GM23338 (cell line): ENCODE data around the gene TBCD. TPM values are rescaled to one million over a fixed set of nuclear protein-coding genes. Genes with fewer than 3 reads are reported as not detected.

Source experiments
- ATAC-seq: fragments of 200-7000 bp; cut with Tn5 transposase; 3 replicates; pipeline ENCODE4 v1.9.1; 2020
- DNase-seq: peaks from one replicate; pipeline ENCODE4 v3.0.0-alpha.2; 2015; ENCODE audit warnings: low spot score
- H2AFZ ChIP-seq: fragments of 200-600 bp; sonication (generic); 2 replicates; pipeline ENCODE4 v1.8.0; 2016; ENCODE audit warnings: antibody characterized with exemption, mild to moderate bottlenecking, moderate library complexity
- H3F3A ChIP-seq: fragments of 200-600 bp; sonication (generic); replicated peaks from 2 replicates; pipeline ENCODE4 v1.8.0; 2017; ENCODE audit warnings: antibody characterized with exemption, mixed run types, low read depth
- H3K27ac ChIP-seq: fragments of 200-600 bp; sonication (generic); 2 replicates; pipeline ENCODE4 v1.6.1; 2016; ENCODE audit warnings: low read depth
- H3K27me3 ChIP-seq: fragments of 200-600 bp; sonication (generic); 2 replicates; pipeline ENCODE4 v1.8.0; 2016; ENCODE audit warnings: mild to moderate bottlenecking, mixed run types, moderate library complexity; ENCODE audit not compliant: insufficient read depth
- H3K36me3 ChIP-seq: fragments of 200-600 bp; sonication (generic); 2 replicates; pipeline ENCODE4 v1.8.0; 2016; ENCODE audit warnings: mild to moderate bottlenecking; ENCODE audit not compliant: insufficient read depth
- H3K4me1 ChIP-seq: fragments of 200-600 bp; sonication (generic); 2 replicates; pipeline ENCODE4 v1.8.0; 2016; ENCODE audit warnings: mild to moderate bottlenecking, moderate library complexity; ENCODE audit not compliant: insufficient read depth
- H3K4me2 ChIP-seq: fragments of 200-600 bp; sonication (generic); 2 replicates; pipeline ENCODE4 v1.7.1; 2017; ENCODE audit warnings: mixed run types
- H3K4me3 ChIP-seq: fragments of 200-600 bp; sonication (generic); 2 replicates; pipeline ENCODE4 v1.6.1; 2016; ENCODE audit warnings: mixed run types
- H3K79me2 ChIP-seq: fragments of 200-600 bp; sonication (generic); replicated peaks from 2 replicates; pipeline ENCODE4 v1.8.0; 2017; ENCODE audit warnings: mild to moderate bottlenecking; ENCODE audit not compliant: insufficient read depth
- H3K9me2 ChIP-seq: fragments of 200-600 bp; sonication (generic); 2 replicates; pipeline ENCODE4 v1.8.0; 2017; ENCODE audit not compliant: insufficient read depth
- H4K20me1 ChIP-seq: fragments of 200-600 bp; sonication (generic); replicated peaks from 2 replicates; pipeline ENCODE4 v1.8.0; 2017; ENCODE audit warnings: mild to moderate bottlenecking; ENCODE audit not compliant: insufficient read depth
- H3K27ac Mint-ChIP-seq: 2 replicates; pipeline ENCODE4 v1.8.0; 2020; ENCODE audit warnings: inconsistent platforms, mild to moderate bottlenecking, moderate library complexity, mixed read lengths
- H3K27me3 Mint-ChIP-seq: 3 replicates; pipeline ENCODE4 v1.8.0; 2022; ENCODE audit warnings: low read depth, mild to moderate bottlenecking, moderate library complexity, mixed read lengths, inconsistent platforms; ENCODE audit not compliant: insufficient read depth, poor library complexity
- H3K36me3 Mint-ChIP-seq: 3 replicates; pipeline ENCODE4 v1.8.0; 2021; ENCODE audit warnings: low read depth, mild to moderate bottlenecking, inconsistent platforms, moderate library complexity, mixed read lengths
- H3K4me1 Mint-ChIP-seq: 3 replicates; pipeline ENCODE4 v1.8.0; 2020; ENCODE audit warnings: mild to moderate bottlenecking, inconsistent platforms, mixed read lengths
- H3K4me3 Mint-ChIP-seq: 3 replicates; pipeline ENCODE4 v1.8.0; 2021; ENCODE audit warnings: moderate library complexity, mild to moderate bottlenecking, inconsistent platforms, mixed read lengths
- H3K9me3 Mint-ChIP-seq: 3 replicates; pipeline ENCODE4 v1.8.0; 2020; ENCODE audit warnings: moderate library complexity, mild to moderate bottlenecking, inconsistent platforms, mixed read lengths
- CREB1 ChIP-seq: fragments of 250-450 bp; sonication (Bioruptor Pico); IDR thresholded peaks from 2 replicates; pipeline ENCODE4 v1.5.0; 2020; ENCODE audit warnings: low read depth, mild to moderate bottlenecking, moderate library complexity
- EZH2 ChIP-seq: fragments of 200-600 bp; sonication (generic); IDR thresholded peaks from one replicate; pipeline ENCODE4 v1.8.0; 2017; ENCODE audit warnings: antibody characterized with exemption, mild to moderate bottlenecking, low read depth; ENCODE audit not compliant: unreplicated experiment
- EZH2phosphoT487 ChIP-seq: fragments of 200-600 bp; sonication (generic); IDR thresholded peaks from one replicate; pipeline ENCODE4 v1.8.1; 2018; ENCODE audit warnings: antibody characterized with exemption; ENCODE audit not compliant: unreplicated experiment
- JUNB ChIP-seq: IDR thresholded peaks from one replicate; pipeline ENCODE4 v1.6.1; 2016; ENCODE audit warnings: antibody characterized with exemption; ENCODE audit not compliant: unreplicated experiment
- NANOG ChIP-seq: IDR thresholded peaks from 2 replicates; pipeline ENCODE4 v1.6.1; 2016; ENCODE audit warnings: antibody characterized with exemption, borderline replicate concordance
- POLR2AphosphoS5 ChIP-seq: IDR thresholded peaks from 2 replicates; pipeline ENCODE4 v1.6.1; 2016; ENCODE audit warnings: antibody characterized with exemption, low read depth
- STAT1 ChIP-seq: IDR thresholded peaks from one replicate; pipeline ENCODE4 v1.6.1; 2016; ENCODE audit warnings: antibody characterized with exemption; ENCODE audit not compliant: unreplicated experiment
- ZNF114 ChIP-seq: fragments of 250-450 bp; sonication (Bioruptor Pico); IDR thresholded peaks from 2 replicates; pipeline ENCODE4 v1.5.0; 2020; ENCODE audit warnings: mild to moderate bottlenecking, moderate library complexity
- ZNF331 ChIP-seq: fragments of 250-450 bp; sonication (Bioruptor Pico); IDR thresholded peaks from 2 replicates; pipeline ENCODE4 v1.5.0; 2020; ENCODE audit warnings: low read depth, mild to moderate bottlenecking, moderate library complexity
- polyA plus RNA-seq: library from polyadenylated mRNA; unstranded; fragments of >200 nt; fragmentation: Nextera tagmentation; extraction: Ambion mirVana; gene quantifications from 2 replicates; pipeline ENCODE4 v1.2.1, GENCODE V29; 2016
- total RNA-seq: library from RNA; depleted of rRNA; stranded (reverse); fragments of >200 nt; shearing (Covaris generic); gene quantifications from 2 replicates; pipeline ENCODE4 v1.2.3, GENCODE V29; 2014
- TF ChIP-seq, protein P1 (sequence below): IDR thresholded peaks from one replicate; pipeline ENCODE4 v1.6.1; 2018; ENCODE audit warnings: antibody characterized with exemption; ENCODE audit not compliant: unreplicated experiment
- TF ChIP-seq, protein P2 (sequence below), 2 experiments: fragments of 200-600 bp in 1 of 2; sonication (generic) in 1 of 2; conservative IDR thresholded peaks; 2 replicates each; pipeline versions ENCODE4 v1.5.1 to v1.6.1; 2016 to 2017; ENCODE audit warnings: antibody characterized with exemption in 2 of 2, low read depth in 2 of 2, mild to moderate bottlenecking in 2 of 2, moderate library complexity in 1 of 2
- TF ChIP-seq, protein P3 (sequence below): fragments of 250-450 bp; sonication (Bioruptor Pico); IDR thresholded peaks from 2 replicates; pipeline ENCODE4 v1.5.0; 2020; ENCODE audit warnings: mild to moderate bottlenecking, moderate library complexity
- TF ChIP-seq, protein P4 (sequence below): IDR thresholded peaks from 2 replicates; pipeline ENCODE4 v1.6.1; 2016; ENCODE audit warnings: antibody characterized with exemption

TBCD gene
- total and polyA plus RNA-seq, 2 experiments from 2014 or later = 75.0 to 116 TPM

DNA sequence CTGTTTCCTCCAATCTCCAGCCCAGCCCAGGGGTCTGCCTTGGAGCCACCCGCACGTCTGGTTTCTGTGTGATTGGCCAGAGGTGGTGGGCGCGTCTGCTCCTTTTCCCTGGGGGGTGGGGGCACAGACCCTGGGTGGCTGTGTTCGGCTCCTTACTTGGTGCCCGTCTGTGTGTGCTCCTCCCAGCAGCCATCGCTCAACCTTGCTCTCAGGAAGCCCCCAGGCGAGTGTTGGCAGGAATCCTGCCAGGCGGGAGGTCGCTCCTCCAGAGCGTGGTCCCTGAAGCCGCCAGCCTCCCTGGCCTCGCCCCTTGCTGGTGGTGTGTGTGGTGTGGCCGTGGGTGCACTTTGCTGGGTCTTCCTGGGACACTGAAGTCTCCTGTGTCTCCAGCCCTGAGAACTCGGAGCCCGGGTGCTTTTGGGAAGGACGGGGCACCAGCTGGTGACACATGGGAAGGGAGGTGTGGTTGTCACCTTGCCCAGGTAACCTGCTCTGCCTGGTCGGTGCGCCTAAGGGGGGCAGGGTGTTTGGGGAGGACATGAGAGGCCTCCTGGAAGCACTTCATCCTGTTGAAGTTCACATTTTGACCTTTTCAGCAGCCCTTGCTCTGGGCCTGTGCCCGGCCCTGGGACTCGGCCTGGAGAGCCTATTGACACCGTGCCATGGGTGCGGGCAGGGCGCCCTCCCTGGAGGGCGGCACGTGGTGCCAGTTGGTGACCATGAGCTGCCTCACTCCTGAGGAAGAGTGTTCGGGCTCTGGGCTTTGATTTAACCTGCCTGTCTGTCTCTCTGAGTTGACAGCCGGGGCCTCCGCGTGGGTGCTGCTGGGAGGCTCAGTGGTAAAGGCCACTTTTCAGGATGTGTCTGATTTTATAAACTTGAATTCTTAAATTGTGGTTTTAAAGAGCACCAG, 137.0 kb downstream of the TBCD start:
- peaks cover 35% of the 10 kb centered on the region for H3K4me1 Mint-ChIP-seq
- peak overlapping the region; percentile 82 for H3K27ac Mint-ChIP-seq
- Histone ChIP-seq H3K9me2 (no peaks in the 10 kb centered on the region), H4K20me1 (peaks cover 7% of the 10 kb centered on the region), H3K27me3 (no peaks in the 10 kb centered on the region), H3K36me3 (no peaks in the 10 kb centered on the region), H3F3A (0 out of 2 replicates have a peak, but pooled peaks cover 4% of the 10 kb centered on the region), H3K4me2 (0 out of 2 replicates have a peak overlapping the region, but pooled peaks have one; percentile 38), H3K79me2 (peaks cover 24% of the 10 kb centered on the region), H3K27ac (peak overlapping the region; percentile 59; the same call in 1 of the 2 replicates), H2AFZ (no peak overlapping the region), H3K4me3 (no peak overlapping the region), H3K4me1 (no peaks in the 10 kb centered on the region)
- H3K27me3 Mint-ChIP-seq = no peaks in the 10 kb centered on the region
- no peak for TF ChIP-seq EZH2
- TF ChIP-seq STAT1 = no peak
- TF ChIP-seq ZNF114 = no peak
- no peak for TF ChIP-seq JUNB
- TF ChIP-seq, protein P1, sequence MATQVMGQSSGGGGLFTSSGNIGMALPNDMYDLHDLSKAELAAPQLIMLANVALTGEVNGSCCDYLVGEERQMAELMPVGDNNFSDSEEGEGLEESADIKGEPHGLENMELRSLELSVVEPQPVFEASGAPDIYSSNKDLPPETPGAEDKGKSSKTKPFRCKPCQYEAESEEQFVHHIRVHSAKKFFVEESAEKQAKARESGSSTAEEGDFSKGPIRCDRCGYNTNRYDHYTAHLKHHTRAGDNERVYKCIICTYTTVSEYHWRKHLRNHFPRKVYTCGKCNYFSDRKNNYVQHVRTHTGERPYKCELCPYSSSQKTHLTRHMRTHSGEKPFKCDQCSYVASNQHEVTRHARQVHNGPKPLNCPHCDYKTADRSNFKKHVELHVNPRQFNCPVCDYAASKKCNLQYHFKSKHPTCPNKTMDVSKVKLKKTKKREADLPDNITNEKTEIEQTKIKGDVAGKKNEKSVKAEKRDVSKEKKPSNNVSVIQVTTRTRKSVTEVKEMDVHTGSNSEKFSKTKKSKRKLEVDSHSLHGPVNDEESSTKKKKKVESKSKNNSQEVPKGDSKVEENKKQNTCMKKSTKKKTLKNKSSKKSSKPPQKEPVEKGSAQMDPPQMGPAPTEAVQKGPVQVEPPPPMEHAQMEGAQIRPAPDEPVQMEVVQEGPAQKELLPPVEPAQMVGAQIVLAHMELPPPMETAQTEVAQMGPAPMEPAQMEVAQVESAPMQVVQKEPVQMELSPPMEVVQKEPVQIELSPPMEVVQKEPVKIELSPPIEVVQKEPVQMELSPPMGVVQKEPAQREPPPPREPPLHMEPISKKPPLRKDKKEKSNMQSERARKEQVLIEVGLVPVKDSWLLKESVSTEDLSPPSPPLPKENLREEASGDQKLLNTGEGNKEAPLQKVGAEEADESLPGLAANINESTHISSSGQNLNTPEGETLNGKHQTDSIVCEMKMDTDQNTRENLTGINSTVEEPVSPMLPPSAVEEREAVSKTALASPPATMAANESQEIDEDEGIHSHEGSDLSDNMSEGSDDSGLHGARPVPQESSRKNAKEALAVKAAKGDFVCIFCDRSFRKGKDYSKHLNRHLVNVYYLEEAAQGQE = no peak
- no peak for TF ChIP-seq CREB1
- TF ChIP-seq ZNF331 (CRISPR knock-in tag) = no peak
- TF ChIP-seq POLR2AphosphoS5 = no peak
- no peak for TF ChIP-seq NANOG
- TF ChIP-seq, protein P2, sequence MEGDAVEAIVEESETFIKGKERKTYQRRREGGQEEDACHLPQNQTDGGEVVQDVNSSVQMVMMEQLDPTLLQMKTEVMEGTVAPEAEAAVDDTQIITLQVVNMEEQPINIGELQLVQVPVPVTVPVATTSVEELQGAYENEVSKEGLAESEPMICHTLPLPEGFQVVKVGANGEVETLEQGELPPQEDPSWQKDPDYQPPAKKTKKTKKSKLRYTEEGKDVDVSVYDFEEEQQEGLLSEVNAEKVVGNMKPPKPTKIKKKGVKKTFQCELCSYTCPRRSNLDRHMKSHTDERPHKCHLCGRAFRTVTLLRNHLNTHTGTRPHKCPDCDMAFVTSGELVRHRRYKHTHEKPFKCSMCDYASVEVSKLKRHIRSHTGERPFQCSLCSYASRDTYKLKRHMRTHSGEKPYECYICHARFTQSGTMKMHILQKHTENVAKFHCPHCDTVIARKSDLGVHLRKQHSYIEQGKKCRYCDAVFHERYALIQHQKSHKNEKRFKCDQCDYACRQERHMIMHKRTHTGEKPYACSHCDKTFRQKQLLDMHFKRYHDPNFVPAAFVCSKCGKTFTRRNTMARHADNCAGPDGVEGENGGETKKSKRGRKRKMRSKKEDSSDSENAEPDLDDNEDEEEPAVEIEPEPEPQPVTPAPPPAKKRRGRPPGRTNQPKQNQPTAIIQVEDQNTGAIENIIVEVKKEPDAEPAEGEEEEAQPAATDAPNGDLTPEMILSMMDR (conservative IDR thresholded peaks at IDR 0.05; ENCODE audit: low read depth in 2 of 2) = no peak
- TF ChIP-seq, protein P3, sequence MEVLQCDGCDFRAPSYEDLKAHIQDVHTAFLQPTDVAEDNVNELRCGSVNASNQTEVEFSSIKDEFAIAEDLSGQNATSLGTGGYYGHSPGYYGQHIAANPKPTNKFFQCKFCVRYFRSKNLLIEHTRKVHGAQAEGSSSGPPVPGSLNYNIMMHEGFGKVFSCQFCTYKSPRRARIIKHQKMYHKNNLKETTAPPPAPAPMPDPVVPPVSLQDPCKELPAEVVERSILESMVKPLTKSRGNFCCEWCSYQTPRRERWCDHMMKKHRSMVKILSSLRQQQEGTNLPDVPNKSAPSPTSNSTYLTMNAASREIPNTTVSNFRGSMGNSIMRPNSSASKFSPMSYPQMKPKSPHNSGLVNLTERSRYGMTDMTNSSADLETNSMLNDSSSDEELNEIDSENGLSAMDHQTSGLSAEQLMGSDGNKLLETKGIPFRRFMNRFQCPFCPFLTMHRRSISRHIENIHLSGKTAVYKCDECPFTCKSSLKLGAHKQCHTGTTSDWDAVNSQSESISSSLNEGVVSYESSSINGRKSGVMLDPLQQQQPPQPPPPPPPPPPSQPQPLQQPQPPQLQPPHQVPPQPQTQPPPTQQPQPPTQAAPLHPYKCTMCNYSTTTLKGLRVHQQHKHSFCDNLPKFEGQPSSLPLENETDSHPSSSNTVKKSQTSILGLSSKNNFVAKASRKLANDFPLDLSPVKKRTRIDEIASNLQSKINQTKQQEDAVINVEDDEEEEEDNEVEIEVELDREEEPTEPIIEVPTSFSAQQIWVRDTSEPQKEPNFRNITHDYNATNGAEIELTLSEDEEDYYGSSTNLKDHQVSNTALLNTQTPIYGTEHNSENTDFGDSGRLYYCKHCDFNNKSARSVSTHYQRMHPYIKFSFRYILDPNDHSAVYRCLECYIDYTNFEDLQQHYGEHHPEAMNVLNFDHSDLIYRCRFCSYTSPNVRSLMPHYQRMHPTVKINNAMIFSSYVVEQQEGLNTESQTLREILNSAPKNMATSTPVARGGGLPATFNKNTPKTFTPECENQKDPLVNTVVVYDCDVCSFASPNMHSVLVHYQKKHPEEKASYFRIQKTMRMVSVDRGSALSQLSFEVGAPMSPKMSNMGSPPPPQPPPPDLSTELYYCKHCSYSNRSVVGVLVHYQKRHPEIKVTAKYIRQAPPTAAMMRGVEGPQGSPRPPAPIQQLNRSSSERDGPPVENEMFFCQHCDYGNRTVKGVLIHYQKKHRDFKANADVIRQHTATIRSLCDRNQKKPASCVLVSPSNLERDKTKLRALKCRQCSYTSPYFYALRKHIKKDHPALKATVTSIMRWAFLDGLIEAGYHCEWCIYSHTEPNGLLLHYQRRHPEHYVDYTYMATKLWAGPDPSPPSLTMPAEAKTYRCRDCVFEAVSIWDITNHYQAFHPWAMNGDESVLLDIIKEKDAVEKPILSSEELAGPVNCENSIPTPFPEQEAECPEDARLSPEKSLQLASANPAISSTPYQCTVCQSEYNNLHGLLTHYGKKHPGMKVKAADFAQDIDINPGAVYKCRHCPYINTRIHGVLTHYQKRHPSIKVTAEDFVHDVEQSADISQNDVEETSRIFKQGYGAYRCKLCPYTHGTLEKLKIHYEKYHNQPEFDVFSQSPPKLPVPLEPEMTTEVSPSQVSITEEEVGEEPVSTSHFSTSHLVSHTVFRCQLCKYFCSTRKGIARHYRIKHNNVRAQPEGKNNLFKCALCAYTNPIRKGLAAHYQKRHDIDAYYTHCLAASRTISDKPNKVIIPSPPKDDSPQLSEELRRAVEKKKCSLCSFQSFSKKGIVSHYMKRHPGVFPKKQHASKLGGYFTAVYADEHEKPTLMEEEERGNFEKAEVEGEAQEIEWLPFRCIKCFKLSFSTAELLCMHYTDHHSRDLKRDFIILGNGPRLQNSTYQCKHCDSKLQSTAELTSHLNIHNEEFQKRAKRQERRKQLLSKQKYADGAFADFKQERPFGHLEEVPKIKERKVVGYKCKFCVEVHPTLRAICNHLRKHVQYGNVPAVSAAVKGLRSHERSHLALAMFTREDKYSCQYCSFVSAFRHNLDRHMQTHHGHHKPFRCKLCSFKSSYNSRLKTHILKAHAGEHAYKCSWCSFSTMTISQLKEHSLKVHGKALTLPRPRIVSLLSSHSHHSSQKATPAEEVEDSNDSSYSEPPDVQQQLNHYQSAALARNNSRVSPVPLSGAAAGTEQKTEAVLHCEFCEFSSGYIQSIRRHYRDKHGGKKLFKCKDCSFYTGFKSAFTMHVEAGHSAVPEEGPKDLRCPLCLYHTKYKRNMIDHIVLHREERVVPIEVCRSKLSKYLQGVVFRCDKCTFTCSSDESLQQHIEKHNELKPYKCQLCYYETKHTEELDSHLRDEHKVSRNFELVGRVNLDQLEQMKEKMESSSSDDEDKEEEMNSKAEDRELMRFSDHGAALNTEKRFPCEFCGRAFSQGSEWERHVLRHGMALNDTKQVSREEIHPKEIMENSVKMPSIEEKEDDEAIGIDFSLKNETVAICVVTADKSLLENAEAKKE (CRISPR knock-in tag) = no peak
- no peak for TF ChIP-seq EZH2phosphoT487
- TF ChIP-seq, protein P4, sequence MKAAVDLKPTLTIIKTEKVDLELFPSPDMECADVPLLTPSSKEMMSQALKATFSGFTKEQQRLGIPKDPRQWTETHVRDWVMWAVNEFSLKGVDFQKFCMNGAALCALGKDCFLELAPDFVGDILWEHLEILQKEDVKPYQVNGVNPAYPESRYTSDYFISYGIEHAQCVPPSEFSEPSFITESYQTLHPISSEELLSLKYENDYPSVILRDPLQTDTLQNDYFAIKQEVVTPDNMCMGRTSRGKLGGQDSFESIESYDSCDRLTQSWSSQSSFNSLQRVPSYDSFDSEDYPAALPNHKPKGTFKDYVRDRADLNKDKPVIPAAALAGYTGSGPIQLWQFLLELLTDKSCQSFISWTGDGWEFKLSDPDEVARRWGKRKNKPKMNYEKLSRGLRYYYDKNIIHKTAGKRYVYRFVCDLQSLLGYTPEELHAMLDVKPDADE = no peak
- ATAC-seq (peak; percentile 20), DNase-seq (no peak)
- H3K9me3 Mint-ChIP-seq = no peaks in the 10 kb centered on the region
- peaks cover 30% of the 10 kb centered on the region for H3K36me3 Mint-ChIP-seq
- no peak overlapping the region for H3K4me3 Mint-ChIP-seq
